Measurements from ENCODE around the gene TPGS2.
"Not testable (repeated sequence)": the region's sequence is repeated elsewhere in the genome, so short reads cannot be mapped to it uniquely, and the experiment has no call there.

Gene TPGS2

DNA sequence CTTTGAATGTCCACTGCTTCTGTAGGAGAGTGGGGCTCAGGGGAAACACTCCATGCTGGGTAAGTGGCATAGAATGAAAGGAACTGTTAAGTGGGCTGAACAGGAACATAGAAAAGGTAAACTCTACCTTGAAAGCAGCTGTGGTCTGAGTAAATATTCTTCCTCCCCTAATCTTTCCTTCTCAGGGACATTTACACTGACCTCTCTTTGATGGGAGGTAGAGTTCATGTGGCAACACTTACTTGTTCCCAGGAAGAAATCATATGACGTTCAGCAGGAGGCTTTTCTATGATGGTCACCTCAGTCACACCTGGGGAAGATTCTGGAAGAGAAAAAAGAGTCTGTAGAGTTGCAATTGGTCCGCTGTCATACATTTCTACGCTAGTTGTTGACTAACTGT lies 10.2 kb downstream of the TPGS2 start:
- Histone ChIP-seq H3K27ac (replicated peaks; ENCODE audit: low read length) (no peak overlapping the region), H3K4me3 (ENCODE audit: low read length in 2 of 2) (no peak overlapping the region), H2AK5ac (ENCODE audit: low read depth, low read length) (no peak overlapping the region), H3K4me2 (ENCODE audit: insufficient read depth, low read length, poor library complexity, severe bottlenecking) (no peak overlapping the region), H4K91ac (ENCODE audit: low read depth, low read length, poor library complexity) (no peak overlapping the region), H3K36me3 (replicated peaks in 1 of 2; ENCODE audit: control insufficient read depth in 2 of 2, insufficient read depth in 2 of 2, low read length in 2 of 2) (peaks cover 19 to 95% of the 10 kb centered on the region in 2 donors), H3K27me3 (ENCODE audit: control insufficient read depth in 3 of 3, insufficient read depth in 3 of 3, low read depth in 1 of 3, low read length in 3 of 3) (no peaks in the 10 kb centered on the region), H3K4me1 (ENCODE audit: control insufficient read depth in 2 of 2, insufficient read depth in 1 of 2, low read depth in 1 of 2, low read length in 2 of 2) (peaks cover 0 to 3% of the 10 kb centered on the region in 2 donors), H3K9ac (ENCODE audit: low read depth, low read length, poor library complexity) (no peak overlapping the region), H2BK15ac (ENCODE audit: low read length) (no peak overlapping the region), H2BK5ac (ENCODE audit: low read length) (no peak overlapping the region), H3K9me3 (replicated peaks in 1 of 2; ENCODE audit: control insufficient read depth in 2 of 2, insufficient read depth in 1 of 2, low read depth in 1 of 2, low read length in 2 of 2) (peaks cover 0 to 4% of the 10 kb centered on the region in 2 donors), H2BK120ac (ENCODE audit: low read depth, low read length) (no peak overlapping the region), H2AFZ (ENCODE audit: low read length) (no peak overlapping the region), H4K8ac (ENCODE audit: low read depth, low read length) (no peak overlapping the region), H3K79me1 (ENCODE audit: low read depth, low read length) (no peaks in the 10 kb centered on the region), H3K18ac (ENCODE audit: low read length) (no peak overlapping the region), H3K23ac (ENCODE audit: low read depth, low read length, poor library complexity) (no peak overlapping the region), H2BK12ac (ENCODE audit: low read length) (no peak overlapping the region), H3K4ac (ENCODE audit: low read length) (no peak overlapping the region), H3K14ac (ENCODE audit: low read length) (no peak overlapping the region)
- WGBS, 2 donors (ENCODE audit: extremely low coverage in 2 of 2, insufficient read length in 2 of 2, insufficient replicate concordance in 1 of 2) = no CpG with 5 or more reads among the region's 3 CpGs
- no peak for DNase-seq (ENCODE audit: low spot score)

DNA sequence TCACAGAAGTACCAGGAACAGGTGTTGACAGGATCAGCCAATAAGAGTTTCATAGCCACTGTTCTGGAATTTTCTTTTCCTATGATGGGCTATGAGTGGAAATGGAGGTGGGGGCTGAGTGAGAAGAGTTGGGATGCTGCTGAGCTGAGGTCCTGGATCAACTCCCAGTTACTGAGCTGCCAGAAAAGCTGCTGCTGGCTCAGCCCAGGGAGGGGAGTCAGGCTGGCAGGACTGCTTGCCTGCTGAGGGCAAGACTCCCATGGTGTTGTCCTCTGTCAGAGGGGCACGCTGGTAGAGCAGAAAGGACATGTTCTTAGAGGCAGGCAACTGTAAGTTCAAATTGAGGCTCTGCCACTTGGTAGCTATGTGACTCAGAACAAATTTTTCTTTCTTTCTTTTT lies 11.8 kb downstream of the TPGS2 start:
- Histone ChIP-seq H2AFZ (ENCODE audit: low read length) (no peak overlapping the region), H3K27me3 (ENCODE audit: control insufficient read depth in 3 of 3, insufficient read depth in 3 of 3, low read depth in 1 of 3, low read length in 3 of 3) (no peaks in the 10 kb centered on the region), H3K36me3 (replicated peaks in 1 of 2; ENCODE audit: control insufficient read depth in 2 of 2, insufficient read depth in 2 of 2, low read length in 2 of 2) (peaks cover 18 to 98% of the 10 kb centered on the region in 2 donors), H3K14ac (ENCODE audit: low read length) (no peak overlapping the region), H2BK120ac (ENCODE audit: low read depth, low read length) (no peak overlapping the region), H2AK5ac (ENCODE audit: low read depth, low read length) (no peak overlapping the region), H4K91ac (ENCODE audit: low read depth, low read length, poor library complexity) (no peak overlapping the region), H3K18ac (ENCODE audit: low read length) (no peak overlapping the region), H3K4me3 (ENCODE audit: low read length in 2 of 2) (no peak overlapping the region), H3K79me1 (ENCODE audit: low read depth, low read length) (no peaks in the 10 kb centered on the region), H3K9ac (ENCODE audit: low read depth, low read length, poor library complexity) (no peak overlapping the region), H4K8ac (ENCODE audit: low read depth, low read length) (no peak overlapping the region), H2BK5ac (ENCODE audit: low read length) (no peak overlapping the region), H2BK12ac (ENCODE audit: low read length) (no peak overlapping the region), H3K4me2 (ENCODE audit: insufficient read depth, low read length, poor library complexity, severe bottlenecking) (no peak overlapping the region), H3K4me1 (ENCODE audit: control insufficient read depth in 2 of 2, insufficient read depth in 1 of 2, low read depth in 1 of 2, low read length in 2 of 2) (peaks cover 0 to 3% of the 10 kb centered on the region in 2 donors), H3K23ac (ENCODE audit: low read depth, low read length, poor library complexity) (no peak overlapping the region), H3K9me3 (replicated peaks in 1 of 2; ENCODE audit: control insufficient read depth in 2 of 2, insufficient read depth in 1 of 2, low read depth in 1 of 2, low read length in 2 of 2) (no peaks in the 10 kb centered on the region), H3K27ac (replicated peaks; ENCODE audit: low read length) (no peak overlapping the region), H3K4ac (ENCODE audit: low read length) (no peak overlapping the region), H2BK15ac (ENCODE audit: low read length) (no peak overlapping the region)
- no CpG with 5 or more reads among the region's 1 CpG for WGBS, 2 donors (ENCODE audit: extremely low coverage in 2 of 2, insufficient read length in 2 of 2, insufficient replicate concordance in 1 of 2)
- DNase-seq (ENCODE audit: low spot score) = no peak

DNA sequence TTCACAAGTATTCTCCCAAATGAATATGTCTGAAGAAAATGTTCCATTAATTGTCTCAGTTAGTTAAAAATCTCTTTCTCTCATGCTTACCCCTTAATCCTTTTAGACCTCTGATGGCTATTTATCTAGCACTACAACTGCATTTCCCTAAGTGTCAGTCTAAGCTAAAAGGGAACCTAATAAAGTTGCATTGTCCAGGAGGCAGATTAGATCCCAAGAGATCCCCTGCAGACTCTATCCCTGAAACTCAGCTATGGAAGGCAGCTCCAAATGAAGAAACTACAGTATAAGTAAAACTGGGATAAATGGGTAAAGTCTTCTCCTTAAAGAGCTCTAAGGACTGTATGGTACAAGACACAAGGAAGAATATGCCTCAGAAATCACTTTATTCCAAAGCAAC lies 12.7 kb downstream of the TPGS2 start:
- H2BK15ac ChIP-seq (ENCODE audit: low read length); H2BK120ac ChIP-seq (ENCODE audit: low read depth, low read length); H2AFZ ChIP-seq (ENCODE audit: low read length); H3K23ac ChIP-seq (ENCODE audit: low read depth, low read length, poor library complexity); H3K18ac ChIP-seq (ENCODE audit: low read length); H3K9me3 ChIP-seq (replicated peaks in 1 of 2; ENCODE audit: control insufficient read depth in 2 of 2, insufficient read depth in 1 of 2, low read depth in 1 of 2, low read length in 2 of 2); H3K79me1 ChIP-seq (ENCODE audit: low read depth, low read length); H3K27me3 ChIP-seq (ENCODE audit: control insufficient read depth in 3 of 3, insufficient read depth in 3 of 3, low read depth in 1 of 3, low read length in 3 of 3); H3K4ac ChIP-seq (ENCODE audit: low read length); H3K4me1 ChIP-seq (ENCODE audit: control insufficient read depth in 2 of 2, insufficient read depth in 1 of 2, low read depth in 1 of 2, low read length in 2 of 2); H3K4me2 ChIP-seq (ENCODE audit: insufficient read depth, low read length, poor library complexity, severe bottlenecking); H3K27ac ChIP-seq (replicated peaks; ENCODE audit: low read length); H4K8ac ChIP-seq (ENCODE audit: low read depth, low read length); H2AK5ac ChIP-seq (ENCODE audit: low read depth, low read length); H3K14ac ChIP-seq (ENCODE audit: low read length); H3K4me3 ChIP-seq (ENCODE audit: low read length in 2 of 2); DNase-seq (ENCODE audit: low spot score); H4K91ac ChIP-seq (ENCODE audit: low read depth, low read length, poor library complexity); H2BK12ac ChIP-seq (ENCODE audit: low read length); H2BK5ac ChIP-seq (ENCODE audit: low read length); H3K9ac ChIP-seq (ENCODE audit: low read depth, low read length, poor library complexity): not testable (repeated sequence)
- H3K36me3 ChIP-seq (replicated peaks in 1 of 2; ENCODE audit: control insufficient read depth in 2 of 2, insufficient read depth in 2 of 2, low read length in 2 of 2) = peaks cover 18 to 98% of the 10 kb centered on the region in 2 donors

DNA sequence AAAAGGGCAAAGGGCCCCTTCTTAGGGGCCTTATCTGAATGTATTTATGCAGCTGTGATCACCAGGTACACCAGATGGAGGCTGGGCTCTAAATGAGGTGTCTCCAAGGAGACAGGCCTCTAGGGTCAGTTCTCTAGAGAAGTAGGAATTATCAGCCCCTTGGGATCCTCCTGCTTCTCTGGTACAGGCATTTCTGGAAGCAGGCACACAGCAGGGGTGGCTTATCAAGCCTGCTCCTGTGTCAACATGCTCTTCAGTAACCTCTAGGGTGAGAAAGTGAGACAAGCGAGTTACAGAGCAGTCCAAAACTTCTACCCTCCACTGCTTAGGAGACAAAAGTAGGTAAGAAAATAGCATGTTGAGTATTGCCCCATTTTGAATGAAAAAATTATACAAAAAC lies 13.8 kb downstream of the TPGS2 start:
- no peak for DNase-seq (ENCODE audit: low spot score)
- H3K23ac ChIP-seq (ENCODE audit: low read depth, low read length, poor library complexity) = no peak overlapping the region
- no peak overlapping the region for H3K4me2 ChIP-seq (ENCODE audit: insufficient read depth, low read length, poor library complexity, severe bottlenecking)
- H3K18ac ChIP-seq (ENCODE audit: low read length) = no peak overlapping the region
- H3K4me3 ChIP-seq (ENCODE audit: low read length in 2 of 2) = no peak overlapping the region
- no peaks in the 10 kb centered on the region for H3K9me3 ChIP-seq (replicated peaks in 1 of 2; ENCODE audit: control insufficient read depth in 2 of 2, insufficient read depth in 1 of 2, low read depth in 1 of 2, low read length in 2 of 2)
- no peak overlapping the region for H3K27ac ChIP-seq (replicated peaks; ENCODE audit: low read length)
- H3K4ac ChIP-seq (ENCODE audit: low read length) = no peak overlapping the region
- H2BK120ac ChIP-seq (ENCODE audit: low read depth, low read length) = no peak overlapping the region
- no peaks in the 10 kb centered on the region for H3K27me3 ChIP-seq (ENCODE audit: control insufficient read depth in 3 of 3, insufficient read depth in 3 of 3, low read depth in 1 of 3, low read length in 3 of 3)
- WGBS, 2 donors (ENCODE audit: extremely low coverage in 2 of 2, insufficient read length in 2 of 2, insufficient replicate concordance in 1 of 2) = no CpG with 5 or more reads among the region's 1 CpG
- no peak overlapping the region for H2AFZ ChIP-seq (ENCODE audit: low read length)
- H2BK15ac ChIP-seq (ENCODE audit: low read length) = no peak overlapping the region
- H4K91ac ChIP-seq (ENCODE audit: low read depth, low read length, poor library complexity) = no peak overlapping the region
- H3K4me1 ChIP-seq (ENCODE audit: control insufficient read depth in 2 of 2, insufficient read depth in 1 of 2, low read depth in 1 of 2, low read length in 2 of 2) = peaks cover 0 to 3% of the 10 kb centered on the region in 2 donors
- H2BK12ac ChIP-seq (ENCODE audit: low read length) = no peak overlapping the region
- H2AK5ac ChIP-seq (ENCODE audit: low read depth, low read length) = no peak overlapping the region
- no peak overlapping the region for H3K9ac ChIP-seq (ENCODE audit: low read depth, low read length, poor library complexity)
- H4K8ac ChIP-seq (ENCODE audit: low read depth, low read length) = no peak overlapping the region
- no peak overlapping the region for H3K14ac ChIP-seq (ENCODE audit: low read length)
- H3K79me1 ChIP-seq (ENCODE audit: low read depth, low read length) = peaks cover 1% of the 10 kb centered on the region
- H2BK5ac ChIP-seq (ENCODE audit: low read length) = no peak overlapping the region
- peaks cover 18 to 98% of the 10 kb centered on the region in 2 donors for H3K36me3 ChIP-seq (replicated peaks in 1 of 2; ENCODE audit: control insufficient read depth in 2 of 2, insufficient read depth in 2 of 2, low read length in 2 of 2)

Data from neuronal stem cell (in vitro differentiated cells).